IgD-negative memory B cell (primary cell): Measurements from ENCODE around the gene RPS18. TPM values are rescaled to one million over a fixed set of nuclear protein-coding genes. Genes with fewer than 3 reads are reported as not detected.
"Not testable (repeated sequence)": the region's sequence is repeated elsewhere in the genome, so short reads cannot be mapped to it uniquely, and the experiment has no call there.

ENCODE experiments used
- H3K27ac Mint-ChIP-seq, 3 donors: one replicate each; pipeline ENCODE4 v1.8.0; 2020 to 2022; ENCODE audit warnings: mild to moderate bottlenecking in 3 of 3, mixed read lengths in 3 of 3, moderate library complexity in 1 of 3
- H3K27me3 Mint-ChIP-seq: one replicate; pipeline ENCODE4 v1.8.0; 2021; ENCODE audit warnings: mixed read lengths
- H3K36me3 Mint-ChIP-seq: one replicate; pipeline ENCODE4 v1.8.0; 2020; ENCODE audit warnings: mild to moderate bottlenecking, mixed read lengths
- H3K4me1 Mint-ChIP-seq, 3 donors: one replicate each; pipeline ENCODE4 v1.8.0; 2020 to 2022; ENCODE audit warnings: mixed read lengths in 3 of 3, mild to moderate bottlenecking in 1 of 3
- H3K4me3 Mint-ChIP-seq, 4 donors: one replicate each; pipeline ENCODE4 v1.8.0; 2020 to 2022; ENCODE audit warnings: mild to moderate bottlenecking in 4 of 4, mixed read lengths in 4 of 4, moderate library complexity in 3 of 4
- H3K9me3 Mint-ChIP-seq, 3 donors: one replicate each; pipeline ENCODE4 v1.8.0; 2020 to 2021; ENCODE audit warnings: mixed read lengths in 3 of 3, mild to moderate bottlenecking in 1 of 3
- polyA plus RNA-seq: library from polyadenylated mRNA; unstranded; fragments of 300-500 nt; fragmentation: Illumina TruSeq; gene quantifications from one replicate; pipeline ENCODE4 v1.2.3, GENCODE V29; 2021

Gene RPS18
- polyA plus RNA-seq, 1 donor from 2014 or later, result 9,150 TPM

DNA sequence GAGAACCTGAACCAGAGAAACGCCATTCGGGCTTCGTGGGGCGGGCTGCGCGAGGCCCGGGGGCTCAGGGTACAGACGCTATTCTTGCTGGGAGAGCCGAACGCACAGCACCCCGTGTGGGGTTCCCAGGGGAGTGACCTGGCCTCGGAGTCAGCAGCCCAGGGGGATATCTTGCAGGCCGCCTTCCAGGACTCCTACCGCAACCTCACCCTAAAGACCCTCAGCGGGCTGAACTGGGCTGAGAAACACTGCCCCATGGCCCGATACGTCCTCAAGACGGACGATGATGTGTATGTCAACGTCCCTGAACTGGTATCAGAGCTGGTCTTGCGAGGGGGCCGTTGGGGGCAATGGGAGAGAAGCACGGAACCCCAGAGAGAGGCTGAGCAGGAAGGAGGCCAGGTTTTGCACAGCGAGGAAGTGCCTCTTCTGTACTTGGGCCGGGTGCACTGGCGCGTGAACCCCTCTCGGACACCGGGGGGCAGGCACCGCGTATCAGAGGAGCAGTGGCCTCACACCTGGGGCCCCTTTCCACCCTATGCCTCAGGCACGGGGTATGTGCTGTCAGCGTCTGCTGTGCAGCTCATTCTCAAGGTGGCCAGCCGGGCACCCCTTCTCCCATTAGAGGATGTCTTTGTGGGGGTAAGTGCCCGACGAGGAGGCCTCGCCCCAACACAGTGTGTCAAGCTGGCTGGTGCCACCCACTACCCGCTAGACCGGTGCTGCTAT, 6.0 kb downstream of the RPS18 start:
- Mint-ChIP-seq H3K4me1 (peaks cover 35 to 50% (median 35%) of the 10 kb centered on the region in 3 donors), H3K36me3 (no peaks in the 10 kb centered on the region), H3K27ac (peak overlapping the region; percentile 85 to 99 (median 92)), H3K27me3 (no peaks in the 10 kb centered on the region), H3K9me3 (no peaks in the 10 kb centered on the region), H3K4me3 (peak overlapping the region; percentile 89 to 99 (median 96))

DNA sequence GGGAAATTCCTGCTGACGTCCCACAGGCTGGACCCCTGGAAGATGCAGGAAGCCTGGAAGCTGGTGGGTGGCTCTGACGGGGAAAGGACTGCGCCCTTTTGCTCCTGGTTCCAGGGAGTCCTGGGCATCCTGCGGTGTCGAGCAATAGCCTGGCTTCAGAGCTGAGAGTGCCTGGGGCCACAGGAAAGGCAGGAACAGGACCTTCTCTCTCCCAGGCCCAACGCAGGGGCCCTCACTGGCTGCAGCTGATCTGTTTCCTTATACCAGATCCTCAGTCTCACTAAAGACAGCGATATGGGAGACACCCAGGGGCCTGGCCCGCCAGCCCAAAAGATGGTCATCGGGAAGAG, 6.5 kb downstream of the RPS18 start:
- H3K27me3 Mint-ChIP-seq, result no peaks in the 10 kb centered on the region
- peak overlapping the region; percentile 67 to 99 (median 85) for H3K27ac Mint-ChIP-seq
- H3K4me1 Mint-ChIP-seq, result peaks cover 30 to 44% (median 32%) of the 10 kb centered on the region in 3 donors
- H3K36me3 Mint-ChIP-seq, result no peaks in the 10 kb centered on the region
- H3K4me3 Mint-ChIP-seq, result peak overlapping the region; percentile 89 to 99 (median 96)
- H3K9me3 Mint-ChIP-seq, result no peaks in the 10 kb centered on the region

DNA sequence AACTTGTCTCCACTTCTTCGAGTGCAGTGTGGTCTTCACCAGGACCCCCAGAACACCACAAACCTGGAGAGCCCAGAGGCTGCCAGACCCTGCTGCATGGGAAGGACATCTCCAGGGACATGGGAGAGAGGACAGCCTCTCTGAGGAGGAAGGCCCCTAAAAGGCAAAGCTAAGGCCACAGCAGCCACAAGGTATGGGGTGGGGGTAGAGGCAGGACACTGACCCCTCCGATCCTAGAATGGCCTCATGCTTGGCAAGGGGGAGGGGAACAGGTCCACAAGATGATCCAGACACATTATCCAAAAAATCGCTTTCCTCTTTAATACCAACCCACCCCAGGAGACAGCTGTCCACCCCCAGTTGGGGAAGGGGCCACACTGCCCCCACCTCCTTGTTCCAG, 6.9 kb downstream of the RPS18 start:
- no peaks in the 10 kb centered on the region for H3K9me3 Mint-ChIP-seq
- H3K4me1 Mint-ChIP-seq, result peaks cover 26 to 40% (median 30%) of the 10 kb centered on the region in 3 donors
- H3K36me3 Mint-ChIP-seq, result no peaks in the 10 kb centered on the region
- no peaks in the 10 kb centered on the region for H3K27me3 Mint-ChIP-seq
- peak overlapping the region; percentile 60 to 99 (median 92) for H3K4me3 Mint-ChIP-seq
- H3K27ac Mint-ChIP-seq, result peak overlapping the region; percentile 23 to 99 (median 85)

GRCh38 chr6:33279257-33279695, 7.4 kb downstream of the RPS18 start:
- Mint-ChIP-seq H3K4me1 (peaks cover 23 to 38% (median 28%) of the 10 kb centered on the region in 3 donors), H3K9me3 (no peaks in the 10 kb centered on the region), H3K36me3 (peaks cover 1% of the 10 kb centered on the region), H3K4me3 (peak overlapping the region in 3 of 4 donors; percentile 60 to 99 (median 89)), H3K27ac (peak overlapping the region in 2 of 3 donors; percentile 71 to 85), H3K27me3 (no peaks in the 10 kb centered on the region)

DNA sequence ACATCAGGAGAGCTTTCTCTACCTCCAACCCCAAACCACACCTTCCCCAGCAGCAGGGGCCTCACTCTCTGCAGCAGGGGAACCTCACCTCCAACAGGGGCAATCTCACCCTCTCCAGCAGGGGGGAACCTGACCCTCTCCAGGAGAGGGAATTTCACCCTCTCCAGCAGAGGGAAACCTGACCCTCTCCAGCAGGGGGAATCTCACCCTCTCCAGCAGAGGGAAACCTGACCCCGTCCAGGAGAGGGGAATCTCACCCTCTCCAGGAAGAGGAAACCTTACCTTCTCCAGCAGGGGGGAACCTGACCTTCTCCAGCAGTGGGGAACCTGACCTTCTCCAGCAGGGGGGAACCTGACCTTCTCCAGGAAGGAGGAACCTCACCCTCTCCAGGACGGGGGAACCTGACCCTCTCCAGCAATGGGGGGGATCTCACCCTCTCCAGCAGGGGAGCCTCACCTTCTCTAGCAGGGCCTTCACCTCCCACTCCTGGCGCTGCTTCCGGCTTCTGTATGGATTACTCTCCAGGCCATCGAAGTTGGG, 8.2 kb downstream of the RPS18 start:
- Mint-ChIP-seq H3K4me1 (peaks cover 16 to 30% (median 20%) of the 10 kb centered on the region in 3 donors), H3K4me3 (peak overlapping the region in 2 of 4 donors; percentile 45 to 99), H3K27ac (peak overlapping the region in 1 of 3 donors; percentile 64)

GRCh38 chr6:33280539-33280938, 8.7 kb downstream of the RPS18 start:
- H3K9me3 Mint-ChIP-seq, result no peaks in the 10 kb centered on the region
- H3K4me3 Mint-ChIP-seq, result peak overlapping the region in 1 of 4 donors; percentile 79
- H3K36me3 Mint-ChIP-seq, result peaks cover 1% of the 10 kb centered on the region
- H3K27me3 Mint-ChIP-seq, result no peaks in the 10 kb centered on the region
- peak overlapping the region in 2 of 3 donors; percentile 31 to 81 for H3K27ac Mint-ChIP-seq
- H3K4me1 Mint-ChIP-seq, result peaks cover 15 to 26% (median 20%) of the 10 kb centered on the region in 3 donors

More for the DNA sequence above, 8.2 kb downstream of the RPS18 start:
- Mint-ChIP-seq H3K27me3 (no peaks in the 10 kb centered on the region), H3K36me3 (peaks cover 1% of the 10 kb centered on the region), H3K9me3 (no peaks in the 10 kb centered on the region)

- peaks cover 9 to 30% (median 16%) of the 10 kb centered on the region in 3 donors for H3K4me1 Mint-ChIP-seq
- not testable (repeated sequence) for H3K9me3 Mint-ChIP-seq, H3K27me3 Mint-ChIP-seq, H3K4me3 Mint-ChIP-seq, H3K27ac Mint-ChIP-seq, H3K36me3 Mint-ChIP-seq
Measured at GRCh38 chr6:33285214-33285613, 13.3 kb downstream of the RPS18 start.

DNA sequence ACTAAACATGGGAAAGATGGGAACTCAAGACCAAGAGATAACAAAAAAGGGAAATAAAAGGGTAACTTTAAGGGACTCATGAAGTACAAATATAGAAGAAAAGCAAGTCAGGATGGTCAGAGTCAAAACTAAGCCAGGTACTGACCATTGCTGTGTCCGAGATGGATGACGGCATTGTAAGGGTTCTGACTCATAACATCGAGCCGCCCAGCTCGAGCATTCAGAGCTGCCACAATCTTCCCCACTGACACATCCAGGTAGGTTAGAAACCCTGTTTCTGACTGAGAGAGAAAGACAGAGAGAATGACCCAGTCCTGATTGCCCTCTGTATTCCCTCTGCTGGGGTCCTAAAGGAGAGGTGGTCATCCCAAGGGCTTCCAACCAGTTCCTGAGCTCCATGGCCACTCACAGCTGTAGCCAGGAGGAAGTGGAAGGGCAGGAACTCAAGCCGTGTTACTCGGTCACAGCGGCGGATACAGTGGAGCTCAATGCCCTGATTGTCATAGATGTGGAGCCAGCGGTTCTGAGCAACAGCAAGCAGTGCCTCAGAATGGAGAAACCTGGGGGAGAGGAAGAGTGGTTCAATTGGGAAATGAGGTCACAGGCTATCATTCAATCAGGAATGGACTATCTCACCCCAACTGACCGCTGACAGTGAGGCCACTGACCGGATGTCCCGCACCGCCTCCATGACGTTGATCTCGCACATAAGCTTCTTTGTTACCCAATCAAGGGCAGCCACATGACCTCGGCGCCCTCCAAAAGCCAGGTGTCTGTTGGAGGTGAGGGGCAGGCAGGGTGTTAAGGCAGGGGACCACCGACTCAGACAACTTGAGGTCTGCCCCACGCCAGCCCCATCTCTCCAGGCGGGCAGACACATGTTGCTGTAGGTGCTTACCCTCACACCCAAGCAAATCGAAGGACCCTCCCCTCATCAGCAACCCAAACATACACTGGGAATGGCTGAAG, 15.4 kb downstream of the RPS18 start:
- H3K9me3 Mint-ChIP-seq, result no peaks in the 10 kb centered on the region
- peak overlapping the region in 2 of 3 donors; percentile 2 to 90 for H3K27ac Mint-ChIP-seq
- no peaks in the 10 kb centered on the region for H3K27me3 Mint-ChIP-seq
- H3K4me1 Mint-ChIP-seq, result peaks cover 15 to 34% (median 17%) of the 10 kb centered on the region in 3 donors
- H3K36me3 Mint-ChIP-seq, result peaks cover 5% of the 10 kb centered on the region
- peak overlapping the region; percentile 57 to 98 (median 88) for H3K4me3 Mint-ChIP-seq

DNA sequence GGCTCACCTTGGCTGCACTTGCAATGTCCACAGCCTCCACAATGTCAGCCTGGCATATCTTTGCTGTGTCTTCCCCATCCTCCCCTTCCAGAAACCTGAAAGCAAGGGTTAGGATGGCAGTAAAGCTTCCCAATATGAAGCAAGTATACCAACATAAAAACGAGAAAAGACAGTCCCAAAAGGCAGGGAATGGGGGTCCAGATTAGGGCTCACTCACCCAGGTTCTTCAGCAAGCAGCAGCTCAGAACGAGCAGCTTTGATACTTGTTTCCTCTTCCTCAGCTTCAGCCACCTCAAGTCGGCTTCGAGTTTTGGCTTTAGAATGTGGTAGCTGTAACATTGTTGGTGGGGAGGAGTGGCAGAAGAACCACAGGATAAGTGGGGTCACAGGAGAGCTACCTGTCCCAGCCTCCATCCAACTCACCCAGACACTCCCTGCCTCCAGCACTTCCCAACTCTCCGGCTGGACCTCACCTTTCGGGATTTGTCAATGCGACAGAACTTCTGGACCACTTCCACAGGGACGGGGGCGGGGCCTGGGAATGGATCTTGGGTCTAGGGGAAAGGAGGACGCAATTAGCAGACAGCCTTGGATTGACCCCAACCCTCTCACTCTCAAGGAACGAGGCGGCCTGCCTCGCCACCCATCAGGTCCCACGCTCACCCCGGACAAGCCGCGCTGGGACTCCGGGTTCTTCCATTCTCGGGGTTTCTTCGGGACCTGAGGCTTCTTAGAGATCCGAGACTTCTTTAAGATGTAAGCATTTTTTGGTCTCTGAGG, 16.5 kb downstream of the RPS18 start:
- H3K27ac Mint-ChIP-seq, result peak overlapping the region; percentile 75 to 94 (median 79)
- H3K4me1 Mint-ChIP-seq, result peaks cover 15 to 34% (median 17%) of the 10 kb centered on the region in 3 donors
- peaks cover 8% of the 10 kb centered on the region for H3K36me3 Mint-ChIP-seq

DNA sequence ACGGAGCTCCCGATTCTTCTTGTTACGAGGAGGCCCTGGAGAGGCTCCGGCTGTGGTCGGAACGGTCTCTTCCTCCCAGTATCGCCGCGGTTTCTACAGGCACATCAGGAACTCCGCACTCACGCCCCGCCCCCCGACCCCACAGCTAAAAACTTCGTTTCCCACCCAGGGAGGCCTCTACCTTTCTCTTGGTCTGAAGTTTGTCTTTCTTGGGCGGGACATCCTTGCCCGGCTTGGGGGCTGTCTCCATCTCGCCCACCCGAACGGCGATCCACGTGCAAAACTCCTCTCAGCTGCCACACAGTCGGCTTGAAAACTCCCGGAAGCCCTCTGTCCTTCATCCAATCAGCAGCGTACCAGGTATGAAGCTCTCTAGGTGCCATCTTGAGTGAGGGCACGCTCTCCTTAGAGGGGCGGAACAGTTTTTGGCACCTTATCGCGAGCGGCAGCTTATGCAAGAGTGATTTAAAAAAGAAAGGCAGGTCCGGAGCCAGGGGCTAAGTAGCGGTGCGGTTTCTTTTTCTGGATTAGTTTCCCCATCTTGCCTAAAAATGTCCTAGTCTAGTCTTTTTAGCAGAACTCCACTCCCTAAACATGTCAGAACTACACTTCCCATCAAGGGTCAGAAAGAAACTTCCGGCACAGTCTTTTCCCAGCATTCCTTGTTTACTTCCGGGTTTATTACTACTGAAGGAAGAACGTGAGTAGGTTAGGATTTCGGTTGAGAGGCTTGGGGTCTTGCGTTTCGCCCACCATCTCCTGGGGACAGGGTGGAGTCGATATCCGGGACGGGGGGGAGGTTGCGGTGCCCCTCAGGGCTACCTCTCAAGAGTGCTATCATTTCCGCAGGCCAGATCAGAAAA, 17.3 kb downstream of the RPS18 start, which contains the start of the genes PFDN6 and WDR46:
Gene PFDN6 (plus strand): TSS at position 681 of the 863 bp plus-strand sequence. CDS start 256 bp downstream, outside the sequence.
Gene WDR46 (minus strand): TSS at position 319 of the 863 bp plus-strand sequence. CDS start 69 bp downstream, at position 250.
- Mint-ChIP-seq H3K27ac (peak within 1 kb of the TSS; percentile 75 to 94 (median 79)), H3K27me3 (no peaks in the 10 kb centered on the region), H3K9me3 (no peaks in the 10 kb centered on the region), H3K4me3 (peak within 1 kb of the TSS; percentile 96 to 100 (median 98)), H3K36me3 (peaks cover 9% of the 10 kb centered on the region), H3K4me1 (peaks cover 15 to 34% (median 17%) of the 10 kb centered on the region in 3 donors)

More for the DNA sequence above, 16.5 kb downstream of the RPS18 start:
- Mint-ChIP-seq H3K27me3 (no peaks in the 10 kb centered on the region), H3K9me3 (no peaks in the 10 kb centered on the region), H3K4me3 (peak overlapping the region; percentile 96 to 100 (median 98))

DNA sequence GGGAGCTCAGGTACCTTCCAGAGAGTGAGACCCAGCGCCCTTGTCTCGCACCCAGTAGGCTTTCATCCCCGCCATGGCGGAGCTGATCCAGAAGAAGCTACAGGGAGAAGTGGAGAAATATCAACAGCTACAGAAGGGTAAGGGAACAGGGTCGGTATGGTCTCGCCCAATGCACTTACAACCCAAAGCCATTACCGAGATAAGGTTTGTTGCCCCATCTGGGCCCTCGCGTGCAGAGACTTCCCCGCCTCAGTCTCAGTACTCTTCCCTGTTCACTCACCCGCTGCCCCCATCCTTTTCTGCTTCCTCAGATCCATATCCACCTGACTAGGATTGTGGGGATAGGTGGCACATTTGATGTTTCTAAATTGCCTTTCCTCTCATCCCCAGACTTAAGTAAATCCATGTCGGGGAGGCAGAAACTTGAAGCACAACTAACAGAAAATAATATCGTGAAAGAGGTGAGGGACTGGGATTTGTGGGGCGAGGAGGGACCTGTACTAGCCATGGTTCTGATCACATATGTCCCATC, 18.0 kb downstream of the RPS18 start:
- peaks cover 8% of the 10 kb centered on the region for H3K36me3 Mint-ChIP-seq

GRCh38 chr6:33290459-33290858, 18.6 kb downstream of the RPS18 start:
- H3K4me3 Mint-ChIP-seq, result peak overlapping the region; percentile 96 to 100 (median 98)
- peaks cover 15 to 34% (median 17%) of the 10 kb centered on the region in 3 donors for H3K4me1 Mint-ChIP-seq
- H3K27ac Mint-ChIP-seq, result peak overlapping the region in 1 of 3 donors; percentile 64
- no peaks in the 10 kb centered on the region for H3K9me3 Mint-ChIP-seq
- peaks cover 8% of the 10 kb centered on the region for H3K36me3 Mint-ChIP-seq
- no peaks in the 10 kb centered on the region for H3K27me3 Mint-ChIP-seq

More for the DNA sequence above, 18.0 kb downstream of the RPS18 start:
- Mint-ChIP-seq H3K4me3 (peak overlapping the region; percentile 96 to 100 (median 98)), H3K9me3 (no peaks in the 10 kb centered on the region), H3K4me1 (peaks cover 15 to 34% (median 17%) of the 10 kb centered on the region in 3 donors), H3K27me3 (no peaks in the 10 kb centered on the region), H3K27ac (peak overlapping the region; percentile 75 to 94 (median 79))
